ENCODE results near the gene EXT2. TPM values are rescaled to one million over a fixed set of nuclear protein-coding genes. Genes with fewer than 3 reads are reported as not detected.
A peak's percentile ranks its signal among the peaks of the same experiment; 100 is the strongest.

The EXT2 gene
- polyA plus RNA-seq, 3 donors, result 64.7 to 71.0 (median 67.8) TPM

GRCh38 chr11:44125598-44125997, 30.1 kb downstream of the EXT2 start:
- DNase-seq, result no peak

GRCh38 chr11:44126304-44126703, 30.8 kb downstream of the EXT2 start:
- DNase-seq, result no peak

DNA sequence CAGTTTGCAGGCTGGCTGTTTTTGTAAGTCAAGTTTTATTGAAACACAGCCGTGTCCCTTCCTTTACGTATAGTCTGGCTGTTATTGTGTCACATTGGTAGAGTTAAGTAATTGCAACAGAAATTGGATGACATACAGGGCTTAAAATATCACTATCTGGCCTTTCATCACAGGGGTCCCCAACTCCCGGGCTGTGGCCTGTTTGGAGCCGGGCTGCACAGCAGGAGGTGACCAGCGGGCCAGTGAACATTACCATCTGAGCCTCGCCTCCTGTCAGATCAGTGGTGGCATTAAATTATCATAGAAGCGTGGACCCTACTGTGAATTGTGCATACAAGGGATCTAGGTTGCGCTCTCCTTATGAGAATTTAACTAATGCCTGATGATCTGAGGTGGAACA, 31.7 kb downstream of the EXT2 start:
- DNase-seq, result no peak

DNA sequence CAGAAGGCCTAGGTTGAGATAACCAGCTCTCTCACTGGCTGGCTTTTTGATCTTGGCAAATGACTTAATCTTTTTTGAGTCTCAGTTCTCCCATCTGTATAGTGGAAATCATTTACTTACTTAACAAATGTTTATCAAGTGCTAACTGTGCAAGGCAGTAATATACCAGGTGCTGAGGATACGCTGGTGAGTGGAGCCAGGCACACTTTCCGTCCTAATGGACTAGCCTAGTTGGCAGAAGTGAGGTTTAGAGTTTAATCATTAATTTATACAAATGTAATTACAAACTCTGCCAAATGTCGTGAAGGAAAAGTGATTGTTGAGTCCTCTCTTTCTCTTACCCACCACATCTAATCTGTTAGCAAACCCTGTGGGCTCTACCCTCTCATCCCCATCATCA, 33.3 kb downstream of the EXT2 start:
- DNase-seq, result no peak

- no peak for DNase-seq
Measured at GRCh38 chr11:44130751-44131150, 35.3 kb downstream of the EXT2 start.

- DNase-seq, result no peak
Measured at GRCh38 chr11:44133335-44133946, 38.0 kb downstream of the EXT2 start.

- DNase-seq, result no peak
Measured at GRCh38 chr11:44134625-44135024, 39.1 kb downstream of the EXT2 start.

DNA sequence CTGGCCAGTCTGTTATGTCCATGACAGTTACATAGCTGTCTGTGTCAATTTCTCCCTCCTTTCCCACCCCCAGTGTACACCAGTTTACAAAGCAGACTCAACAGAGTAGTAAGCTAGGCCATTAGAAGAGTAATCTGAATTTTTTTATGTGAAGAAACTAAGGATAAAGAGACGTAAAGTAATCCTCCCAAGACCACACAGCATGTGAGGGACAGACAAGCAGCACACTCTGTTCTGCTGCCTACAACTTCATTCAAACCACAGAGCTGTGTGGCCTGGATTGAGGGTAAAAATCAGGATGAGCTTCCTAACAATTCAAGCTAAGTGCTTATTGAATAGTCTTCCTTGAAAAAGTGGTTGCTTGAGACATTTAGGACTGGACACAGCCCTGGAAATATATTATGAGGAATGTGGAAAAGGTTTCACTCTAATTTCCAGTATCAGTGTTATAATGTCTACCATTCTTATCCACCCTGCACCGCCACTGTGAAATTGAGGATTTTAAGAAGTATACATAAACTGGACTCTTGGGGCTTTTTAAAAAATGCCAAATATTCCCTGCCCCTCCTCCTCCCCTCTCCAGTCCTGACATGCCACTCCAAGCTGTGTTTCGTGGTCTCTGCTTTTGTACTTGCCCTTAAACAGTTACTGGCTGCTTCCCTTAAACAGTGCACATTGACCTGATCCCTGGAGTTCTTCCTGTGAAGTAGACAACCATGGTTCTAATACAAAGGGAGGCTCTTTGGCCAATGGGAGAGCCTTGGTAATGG, 40.9 kb downstream of the EXT2 start:
- no peak for DNase-seq

GRCh38 chr11:44137057-44137456, 41.6 kb downstream of the EXT2 start:
- DNase-seq, result peak; percentile 52

DNA sequence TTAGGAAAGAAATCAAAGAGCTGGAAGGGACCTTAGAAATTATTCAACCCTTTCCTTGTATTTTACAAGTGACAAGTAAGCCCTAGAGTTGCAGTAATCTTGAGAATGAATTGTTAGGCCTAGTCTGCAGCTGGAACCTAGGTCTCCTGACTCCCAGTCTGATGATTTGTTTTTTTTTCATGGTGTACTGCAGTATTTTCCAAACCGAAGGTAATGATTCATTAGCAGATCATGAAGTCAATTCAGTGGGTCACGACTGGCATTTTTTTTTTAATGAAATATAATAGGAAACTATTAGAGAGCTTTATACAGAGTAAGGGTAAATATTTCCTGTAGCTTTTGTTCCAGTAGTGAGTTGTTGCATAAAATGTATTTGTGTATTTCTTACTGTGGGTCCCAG, 42.8 kb downstream of the EXT2 start:
- DNase-seq, result no peak

DNA sequence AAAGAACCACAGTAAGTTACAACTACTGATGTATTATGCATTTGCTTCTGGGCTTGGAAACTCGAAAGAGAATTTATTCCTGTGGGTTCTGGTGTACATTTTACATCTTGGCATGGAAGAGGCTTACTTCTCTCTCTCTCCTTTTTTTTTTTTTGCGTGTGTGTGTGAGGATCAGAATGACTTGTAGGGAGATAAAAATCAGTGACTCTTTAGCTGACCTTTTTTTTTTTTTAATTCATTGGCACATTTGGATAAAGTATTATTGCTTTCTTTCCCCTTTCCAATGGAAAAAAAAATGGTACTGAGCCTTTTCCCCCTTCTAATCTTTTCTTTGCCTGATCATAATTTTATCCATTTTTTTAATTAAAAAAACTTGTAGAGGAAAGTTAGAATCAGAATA, 43.5 kb downstream of the EXT2 start:
- no peak for DNase-seq

GRCh38 chr11:44139565-44140330, 44.3 kb downstream of the EXT2 start:
- peak; percentile 70 for DNase-seq

- DNase-seq, result no peak
Measured at GRCh38 chr11:44140372-44140771, 44.9 kb downstream of the EXT2 start.

DNA sequence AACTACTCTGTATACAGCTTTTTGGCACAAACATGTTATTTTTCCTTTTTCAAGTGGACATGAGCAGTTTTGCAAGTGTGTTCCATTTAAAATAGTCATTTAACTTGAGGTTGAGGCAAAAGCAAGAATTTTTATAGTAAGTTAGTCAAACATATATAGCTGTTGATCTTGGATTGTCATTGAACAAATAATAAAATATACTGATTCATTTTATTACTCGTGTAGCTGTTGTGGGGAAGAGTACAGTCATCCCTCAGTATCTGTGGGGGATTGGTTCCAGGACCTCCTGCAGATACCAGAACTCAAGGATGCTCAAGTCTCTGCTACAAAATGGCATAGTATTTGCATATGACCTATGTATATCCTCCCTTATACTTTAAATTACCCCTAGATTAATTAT, 45.3 kb downstream of the EXT2 start:
- no peak for DNase-seq

DNA sequence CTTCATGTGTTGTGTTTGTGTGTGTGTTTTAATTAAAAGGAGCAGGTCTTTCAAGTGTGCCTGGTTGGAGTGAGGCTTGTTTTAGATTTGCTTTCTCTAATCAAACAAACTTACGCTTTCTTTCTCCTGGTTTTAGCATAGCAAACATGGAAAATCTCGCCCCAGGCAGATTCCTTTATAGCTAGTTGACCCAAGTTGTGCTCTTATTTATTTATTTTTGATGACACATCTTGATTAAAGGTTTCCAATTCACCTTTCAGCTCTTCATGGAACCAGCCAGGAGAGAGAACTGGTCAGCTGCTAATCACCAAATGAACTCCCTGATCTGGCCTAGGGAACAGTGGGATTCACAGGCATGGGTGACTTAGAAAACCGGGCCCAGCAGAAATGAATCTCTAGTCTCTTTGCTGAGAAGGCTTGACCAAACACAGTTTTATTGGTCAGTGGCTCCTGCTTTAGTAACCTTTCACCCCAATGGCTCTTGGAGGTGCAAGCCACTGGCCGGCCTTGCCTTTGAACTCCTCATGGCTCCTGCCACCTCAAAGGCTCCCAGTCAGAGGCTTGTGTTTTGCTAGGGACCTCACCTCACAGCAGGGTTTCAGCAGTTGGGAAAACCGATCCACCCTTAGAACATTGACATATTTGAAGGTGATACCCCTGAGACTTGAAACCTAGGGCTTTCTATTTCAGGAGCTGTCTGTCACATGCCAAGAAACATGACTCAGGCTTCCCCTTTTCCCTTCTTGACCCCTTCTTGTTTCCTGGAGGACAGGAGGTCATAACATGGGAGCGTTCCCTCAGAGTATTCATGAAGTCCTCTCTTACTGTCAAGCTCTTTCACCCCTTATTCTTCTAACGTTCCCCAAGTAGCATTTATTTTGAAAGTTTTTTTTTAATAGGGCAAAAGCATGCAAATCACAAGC, 48.8 kb downstream of the EXT2 start:
- DNase-seq, result no peak

DNA sequence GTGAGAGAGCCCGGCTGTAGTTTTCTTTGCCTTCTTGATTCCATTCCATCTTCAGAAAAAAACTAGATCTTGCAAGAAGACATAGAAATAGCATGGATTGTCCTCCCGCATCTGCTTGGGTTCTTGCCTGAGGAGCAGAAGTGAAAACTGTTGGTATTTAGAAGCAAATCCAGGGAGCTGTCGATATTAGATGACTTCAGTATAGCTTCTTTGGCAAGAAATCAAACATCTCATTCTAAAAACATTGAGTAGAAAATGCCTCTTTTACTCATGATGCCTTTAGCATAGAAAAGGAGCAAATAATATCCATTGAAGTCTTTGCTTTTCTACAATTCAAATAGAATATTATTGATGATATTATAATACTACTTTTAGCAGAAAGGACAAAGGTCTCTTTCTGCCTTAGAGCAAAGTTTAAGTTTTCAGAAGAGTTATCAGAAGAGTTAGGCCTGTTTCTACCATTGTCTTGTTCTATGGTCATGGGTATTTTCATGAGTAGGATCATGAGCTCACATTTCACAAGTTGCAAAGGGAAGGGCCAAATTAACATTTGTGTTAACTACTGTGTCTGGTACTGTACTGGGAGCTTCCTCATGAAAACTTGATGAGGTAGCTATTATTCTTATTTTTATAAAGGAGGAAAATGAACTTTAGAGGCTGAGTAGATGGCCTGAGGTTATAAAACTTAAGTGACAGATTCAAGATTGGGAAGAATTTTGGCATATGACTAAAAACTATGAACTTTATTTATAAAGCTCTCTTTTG, 49.7 kb downstream of the EXT2 start:
- DNase-seq, result no peak

DNA sequence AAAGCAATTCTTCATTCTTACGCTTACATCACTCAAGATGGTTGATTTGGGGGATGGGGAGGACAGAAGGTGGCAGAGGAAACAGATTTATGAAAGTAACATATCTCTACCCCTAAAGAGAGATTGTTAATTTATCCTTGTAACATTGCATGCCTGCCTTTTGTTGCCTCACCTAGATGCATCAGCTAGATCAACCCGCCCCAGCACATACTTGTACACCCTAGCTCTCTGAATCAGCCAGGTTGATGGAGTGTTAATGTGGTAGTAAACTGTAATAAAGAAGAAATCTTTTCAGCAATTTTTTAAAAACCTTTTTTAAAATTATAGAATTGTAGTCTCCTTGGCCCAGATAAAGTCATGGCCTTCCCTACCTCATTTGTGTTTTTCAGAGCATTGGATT, 51.5 kb downstream of the EXT2 start:
- DNase-seq, result no peak

DNA sequence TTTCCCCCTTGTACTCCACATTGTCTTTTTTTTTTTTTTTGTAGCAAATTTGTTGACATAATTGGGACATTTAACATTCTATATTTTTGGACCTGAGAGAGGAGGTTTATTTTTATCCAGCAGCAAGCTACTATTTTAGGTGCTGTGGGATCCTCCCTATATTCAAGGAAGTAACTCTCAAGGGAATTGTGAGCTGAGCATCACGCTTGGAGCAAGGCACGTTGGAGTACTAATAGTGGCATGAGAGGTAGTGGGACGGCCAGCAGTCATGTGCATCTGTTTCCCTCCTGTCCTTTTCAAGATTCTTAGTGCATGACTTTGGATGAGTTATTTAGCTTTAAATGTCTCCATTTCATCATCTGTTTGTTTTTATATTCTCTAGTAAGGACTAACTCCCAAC, 52.3 kb downstream of the EXT2 start:
- DNase-seq, result no peak

DNA sequence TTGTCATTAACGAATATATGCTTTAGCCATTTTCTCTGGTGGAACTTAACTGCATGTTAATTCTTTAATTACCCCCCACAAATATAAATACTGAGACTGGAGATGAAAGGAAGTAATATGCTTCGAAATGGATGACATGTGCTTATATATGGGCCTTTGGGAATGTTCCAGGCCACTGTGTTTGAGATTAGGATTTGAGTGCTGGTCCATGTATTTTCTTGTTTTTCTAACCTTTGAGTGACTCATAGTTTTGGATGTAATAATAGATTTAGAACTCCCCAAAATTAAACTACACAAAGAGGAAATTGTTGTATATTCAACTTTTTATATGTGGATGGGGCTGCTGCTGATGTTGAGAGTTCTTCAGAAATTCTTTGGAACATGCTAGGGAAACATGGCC, 54.2 kb downstream of the EXT2 start:
- no peak for DNase-seq

GRCh38 chr11:44150401-44150800, 54.9 kb downstream of the EXT2 start:
- DNase-seq, result no peak

DNA sequence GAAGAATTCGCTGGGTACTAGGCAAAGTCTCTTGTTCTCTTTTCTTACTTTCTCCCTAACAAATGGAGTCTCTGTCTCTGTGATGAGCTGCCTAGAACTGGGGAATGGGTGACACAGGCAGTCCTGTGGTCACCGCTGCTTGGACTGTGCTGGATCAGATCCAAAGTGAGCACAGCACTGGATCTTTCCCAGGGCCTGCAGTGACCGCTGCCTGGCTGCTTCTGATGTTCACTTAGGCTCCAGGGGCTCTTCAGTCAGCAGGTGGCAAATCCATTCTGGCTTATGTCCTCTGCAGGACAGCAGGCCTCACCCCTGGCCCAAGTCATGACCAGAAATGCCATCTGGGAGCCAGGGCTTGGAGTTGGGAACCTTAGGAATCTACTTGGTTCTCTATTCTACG, 61.5 kb downstream of the EXT2 start:
- no peak for DNase-seq

All from renal pelvis (tissue), 4 donors.